ENCODE measurements around the gene LDLRAD4.

The LDLRAD4 gene

GRCh38 chr18:13290856-13291271 lies 72.3 kb downstream of the LDLRAD4 start:
- no peak overlapping the region for H3K4me3 ChIP-seq (ENCODE audit: low read depth, low read length)
- TF ChIP-seq CTCF (conservative IDR thresholded peaks at IDR 0.05; ENCODE audit: low read depth, low read length), result no peak
- DNase-seq (ENCODE audit: low read depth), result no peak

DNA sequence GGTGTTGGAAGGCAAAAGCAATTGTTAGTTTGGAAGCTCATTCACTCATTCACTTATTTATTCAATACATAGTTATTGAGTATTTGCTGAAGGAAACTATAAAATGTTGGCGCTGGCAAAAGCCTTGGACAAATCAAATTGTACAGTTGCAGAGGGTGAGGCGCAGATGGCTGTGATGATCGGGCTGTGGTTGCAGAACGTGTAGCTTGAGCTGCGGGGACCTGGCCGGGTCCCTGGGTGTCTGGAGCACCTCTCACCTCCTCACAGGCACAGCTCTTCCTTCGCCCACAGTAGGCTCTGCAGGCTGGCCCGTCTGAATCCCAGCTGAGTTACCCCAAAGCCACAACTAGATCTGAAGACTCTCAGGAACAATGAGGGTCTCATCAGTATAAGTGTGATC lies 72.7 kb downstream of the LDLRAD4 start:
- no peak overlapping the region for H3K4me3 ChIP-seq (ENCODE audit: low read depth, low read length)
- no peak for DNase-seq (ENCODE audit: low read depth)
- TF ChIP-seq CTCF (conservative IDR thresholded peaks at IDR 0.05; ENCODE audit: low read depth, low read length), result no peak

- H3K4me3 ChIP-seq (ENCODE audit: low read depth, low read length), result no peak overlapping the region
- TF ChIP-seq CTCF (conservative IDR thresholded peaks at IDR 0.05; ENCODE audit: low read depth, low read length), result no peak
- no peak for DNase-seq (ENCODE audit: low read depth)
Observed at GRCh38 chr18:13291745-13292447, 73.3 kb downstream of the LDLRAD4 start.

- no peak for TF ChIP-seq CTCF (conservative IDR thresholded peaks at IDR 0.05; ENCODE audit: low read depth, low read length)
- no peak overlapping the region for H3K4me3 ChIP-seq (ENCODE audit: low read depth, low read length)
- no peak for DNase-seq (ENCODE audit: low read depth)
Observed at GRCh38 chr18:13292736-13293135, 74.2 kb downstream of the LDLRAD4 start.

DNA sequence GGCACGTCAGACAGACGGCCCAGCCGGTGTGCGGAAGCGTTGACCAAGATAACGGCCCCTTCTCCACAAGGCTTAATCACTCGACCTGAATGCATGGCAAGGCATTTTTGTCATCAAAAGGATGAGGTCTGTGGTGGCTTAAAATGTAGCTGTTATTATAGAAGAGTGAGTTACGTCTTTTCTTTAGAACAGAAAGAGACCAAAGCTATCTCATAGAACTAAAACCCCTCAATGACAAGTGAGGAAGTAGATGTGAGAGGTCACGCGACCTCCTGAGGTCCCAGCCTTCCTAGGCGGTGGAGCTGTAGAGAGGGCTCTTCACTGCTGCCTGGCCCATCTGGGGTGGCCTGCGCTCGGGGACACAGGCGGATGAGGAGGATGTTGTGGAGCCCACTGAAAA lies 75.7 kb downstream of the LDLRAD4 start:
- no peak for DNase-seq (ENCODE audit: low read depth)
- H3K4me3 ChIP-seq (ENCODE audit: low read depth, low read length), result no peak overlapping the region
- TF ChIP-seq CTCF (conservative IDR thresholded peaks at IDR 0.05; ENCODE audit: low read depth, low read length), result no peak

DNA sequence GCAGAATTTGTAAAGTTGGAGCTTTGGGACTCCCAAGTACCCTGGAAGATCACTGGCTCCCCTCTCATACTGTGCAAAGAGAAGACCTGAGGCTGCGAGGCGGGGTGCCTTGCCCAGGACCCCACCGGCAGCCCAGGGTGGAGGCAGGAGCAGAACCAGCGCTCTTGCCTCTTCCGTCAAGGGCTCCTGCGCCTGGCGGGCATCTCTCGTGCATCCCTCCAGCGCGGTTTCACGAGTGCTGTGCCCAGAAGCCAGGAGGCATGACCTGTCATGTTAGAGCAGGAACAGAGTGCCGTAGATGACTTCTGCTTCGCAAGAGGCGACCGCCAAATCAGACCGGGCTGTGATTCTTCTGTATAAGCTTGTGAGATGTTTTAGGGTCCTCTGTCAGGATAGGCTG lies 77.3 kb downstream of the LDLRAD4 start:
- TF ChIP-seq CTCF (conservative IDR thresholded peaks at IDR 0.05; ENCODE audit: low read depth, low read length), result no peak
- DNase-seq (ENCODE audit: low read depth), result no peak
- no peak overlapping the region for H3K4me3 ChIP-seq (ENCODE audit: low read depth, low read length)

DNA sequence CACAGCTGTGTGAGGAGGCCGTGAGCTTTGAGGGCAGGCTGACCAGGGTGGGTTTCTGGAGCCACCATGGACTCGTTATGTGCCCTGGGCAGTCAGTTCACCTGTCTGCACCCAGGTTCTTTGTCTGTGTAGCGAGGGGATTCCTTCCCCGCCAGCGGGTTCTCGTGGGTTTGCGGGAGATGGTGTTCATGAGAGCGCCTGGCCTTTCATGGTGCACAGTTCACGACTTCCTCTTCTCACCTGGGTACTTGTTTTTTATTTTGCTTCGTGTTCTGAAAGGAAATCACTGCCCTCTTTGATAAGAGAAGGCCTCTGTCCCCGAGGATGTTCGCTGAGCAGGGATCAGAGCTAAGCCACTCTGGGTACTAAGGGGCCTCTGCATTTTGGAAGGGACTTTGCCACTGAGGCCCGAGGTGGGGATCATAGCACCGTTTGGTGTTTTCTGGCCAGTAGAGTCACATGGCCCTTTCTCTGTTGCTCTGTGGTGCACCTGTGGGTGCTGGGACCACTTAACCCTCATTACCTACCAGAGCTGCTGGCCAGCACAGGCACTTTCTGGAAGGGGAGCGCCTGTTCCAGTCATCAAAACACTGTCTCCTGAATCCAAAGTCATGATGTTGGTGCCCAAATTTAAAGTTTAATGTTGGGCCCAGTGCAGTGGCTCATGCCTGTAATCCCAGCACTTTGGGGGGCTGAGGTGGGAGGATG lies 78.5 kb downstream of the LDLRAD4 start:
- H3K4me3 ChIP-seq (ENCODE audit: low read depth, low read length), result no peak overlapping the region
- no peak for TF ChIP-seq CTCF (conservative IDR thresholded peaks at IDR 0.05; ENCODE audit: low read depth, low read length)
- no peak for DNase-seq (ENCODE audit: low read depth)
